SK-N-SH treated with all-trans-retinoic acid at 6 μM for 48 hours (cell line): ENCODE measurements around the gene AFTPH.

Source experiments
- ATAC-seq: fragments of 200-7000 bp; cut with Tn5 transposase; 3 replicates; pipeline ENCODE4 v1.9.1; 2020; ENCODE audit warnings: mild to moderate bottlenecking, moderate library complexity
- ARNTL ChIP-seq: fragments of 450-650 bp; formaldehyde crosslinking; IDR thresholded peaks from 2 replicates; pipeline ENCODE4 v1.5.0; 2020; ENCODE audit warnings: low read depth, mild to moderate bottlenecking, moderate library complexity, borderline replicate concordance
- BACH2 ChIP-seq: fragments of 250-450 bp; sonication (Bioruptor Pico); IDR thresholded peaks from 2 replicates; pipeline ENCODE4 v1.9.0; 2021; ENCODE audit warnings: mild to moderate bottlenecking, borderline replicate concordance
- CSDC2 ChIP-seq: fragments of 250-450 bp; sonication (Bioruptor Pico); IDR thresholded peaks from 2 replicates; pipeline ENCODE4 v1.5.0; 2020; ENCODE audit warnings: mild to moderate bottlenecking, moderate library complexity
- ESRRG ChIP-seq: fragments of 250-450 bp; sonication (Bioruptor Pico); IDR thresholded peaks from 2 replicates; pipeline ENCODE4 v1.6.1; 2021; ENCODE audit warnings: mild to moderate bottlenecking
- GLIS3 ChIP-seq: fragments of 250-450 bp; sonication (Bioruptor Pico); IDR thresholded peaks from 2 replicates; pipeline ENCODE4 v1.5.0; 2020; ENCODE audit warnings: mild to moderate bottlenecking, moderate library complexity
- ISL1 ChIP-seq: fragments of 250-450 bp; sonication (Bioruptor Pico); IDR thresholded peaks from 2 replicates; pipeline ENCODE4 v2.1.2; 2022; ENCODE audit warnings: mild to moderate bottlenecking, moderate library complexity
- PATZ1 ChIP-seq: fragments of 250-450 bp; sonication (Bioruptor Pico); IDR thresholded peaks from 2 replicates; pipeline ENCODE4 v1.8.0; 2020; ENCODE audit warnings: mild to moderate bottlenecking, moderate library complexity, borderline replicate concordance
- PPARA ChIP-seq: fragments of 250-450 bp; sonication (Bioruptor Pico); IDR thresholded peaks from 2 replicates; pipeline ENCODE4 v1.5.0; 2020; ENCODE audit warnings: mild to moderate bottlenecking, borderline replicate concordance
- RARB ChIP-seq: fragments of 250-450 bp; sonication (Bioruptor Pico); IDR thresholded peaks from 2 replicates; pipeline ENCODE4 v1.8.0; 2021; ENCODE audit warnings: mild to moderate bottlenecking, moderate library complexity
- TCF4 ChIP-seq: fragments of 250-450 bp; sonication (Bioruptor Pico); IDR thresholded peaks from 2 replicates; pipeline ENCODE4 v1.8.0; 2021; ENCODE audit warnings: mild to moderate bottlenecking, moderate library complexity, borderline replicate concordance
- TOX ChIP-seq: fragments of 250-450 bp; sonication (Bioruptor Pico); IDR thresholded peaks from 2 replicates; pipeline ENCODE4 v1.8.0; 2021; ENCODE audit warnings: mild to moderate bottlenecking, moderate library complexity, borderline replicate concordance
- TSHZ2 ChIP-seq: fragments of 250-450 bp; sonication (Bioruptor Pico); IDR thresholded peaks from 2 replicates; pipeline ENCODE4 v1.5.0; 2020; ENCODE audit warnings: mild to moderate bottlenecking, moderate library complexity
- ZC3H10 ChIP-seq: fragments of 250-450 bp; sonication (Bioruptor Pico); IDR thresholded peaks from 2 replicates; pipeline ENCODE4 v1.5.1; 2021; ENCODE audit warnings: mild to moderate bottlenecking, moderate library complexity
- ZFP3 ChIP-seq: fragments of 250-450 bp; sonication (Bioruptor Pico); IDR thresholded peaks from 2 replicates; pipeline ENCODE4 v1.5.0; 2020; ENCODE audit warnings: mild to moderate bottlenecking, moderate library complexity
- ZFP30 ChIP-seq: fragments of 450-650 bp; formaldehyde crosslinking; IDR thresholded peaks from 2 replicates; pipeline ENCODE4 v1.5.0; 2022; ENCODE audit warnings: mild to moderate bottlenecking, moderate library complexity
- ZNF565 ChIP-seq: fragments of 450-650 bp; formaldehyde crosslinking; conservative IDR thresholded peaks from 2 replicates; pipeline ENCODE4 v1.5.0; 2020; ENCODE audit warnings: low read depth, mild to moderate bottlenecking, moderate library complexity
- ZNF70 ChIP-seq: fragments of 450-650 bp; formaldehyde crosslinking; IDR thresholded peaks from 2 replicates; pipeline ENCODE4 v1.5.0; 2020; ENCODE audit warnings: mild to moderate bottlenecking, moderate library complexity
- ZNF8 ChIP-seq: fragments of 450-650 bp; formaldehyde crosslinking; IDR thresholded peaks from 2 replicates; pipeline ENCODE4 v1.5.0; 2020; ENCODE audit warnings: mild to moderate bottlenecking, moderate library complexity
- TF ChIP-seq, protein P1 (sequence below): fragments of 250-450 bp; sonication (Bioruptor Pico); IDR thresholded peaks from 2 replicates; pipeline ENCODE4 v1.5.1; 2020; ENCODE audit warnings: low read depth, mild to moderate bottlenecking, moderate library complexity

Gene AFTPH

DNA sequence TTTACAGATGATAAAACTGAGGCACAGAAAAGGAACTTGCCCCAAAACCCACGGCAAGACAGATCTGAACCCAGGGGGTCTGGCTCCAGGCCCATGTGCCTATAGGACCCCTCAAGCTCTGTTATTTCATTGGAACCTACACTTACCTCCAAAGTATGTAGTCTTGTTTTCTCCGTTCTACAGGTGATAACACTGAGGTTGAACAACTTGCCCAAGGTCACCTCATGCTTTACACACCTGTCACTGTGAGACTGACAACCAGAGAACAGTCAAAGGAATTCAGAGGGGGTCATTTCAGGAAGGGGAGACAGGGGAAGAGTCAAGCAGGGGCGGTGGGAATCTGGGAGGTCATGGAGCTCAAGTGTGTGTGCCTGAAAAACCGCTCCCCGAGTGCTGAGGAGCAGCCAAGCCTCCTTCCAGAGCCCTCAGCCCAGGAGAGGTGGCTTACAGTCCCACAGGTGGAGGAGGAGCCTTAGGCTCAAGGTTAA is 81.9 kb downstream of the AFTPH start (continued):
- TF ChIP-seq TOX (CRISPR knock-in tag), result no peak
- no peak for TF ChIP-seq ZNF70 (CRISPR knock-in tag)
- no peak for TF ChIP-seq ARNTL (CRISPR knock-in tag)
- TF ChIP-seq BACH2 (CRISPR knock-in tag), result no peak
- TF ChIP-seq ESRRG (CRISPR knock-in tag), result no peak
- TF ChIP-seq ZC3H10 (CRISPR knock-in tag), result no peak
- TF ChIP-seq TCF4 (CRISPR knock-in tag), result no peak
- no peak for TF ChIP-seq GLIS3

GRCh38 chr2:64606479-64607363 is 82.6 kb downstream of the AFTPH start:
- TF ChIP-seq BACH2 (CRISPR knock-in tag), result no peak
- ATAC-seq, result no peak

GRCh38 chr2:64607381-64608304 is 83.5 kb downstream of the AFTPH start:
- ATAC-seq, result no peak

DNA sequence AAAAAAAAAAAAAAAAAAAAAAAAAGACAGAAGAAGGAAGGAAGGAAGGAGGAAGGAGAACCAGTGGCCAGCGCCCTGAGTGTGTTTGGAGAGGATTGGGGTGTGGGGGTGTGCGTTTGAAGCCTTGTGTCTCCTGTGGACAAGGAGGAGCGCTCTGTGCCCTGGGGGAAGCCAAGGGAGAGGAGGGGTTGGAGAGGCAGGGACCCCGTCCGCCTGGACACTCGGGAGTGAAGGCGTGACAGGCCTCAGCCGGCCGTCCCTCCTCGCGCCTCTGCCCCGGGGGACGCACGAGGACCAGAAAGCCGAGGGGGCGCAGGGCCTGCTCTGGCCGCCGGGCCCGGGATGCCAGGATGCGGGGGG is 84.7 kb downstream of the AFTPH start:
- no peak for TF ChIP-seq PPARA (CRISPR knock-in tag)
- TF ChIP-seq ARNTL (CRISPR knock-in tag), result no peak
- no peak for TF ChIP-seq BACH2 (CRISPR knock-in tag)
- no peak for TF ChIP-seq TCF4 (CRISPR knock-in tag)
- TF ChIP-seq TSHZ2 (CRISPR knock-in tag), result no peak
- no peak for TF ChIP-seq RARB (CRISPR knock-in tag)
- no peak for TF ChIP-seq ESRRG (CRISPR knock-in tag)
- no peak for TF ChIP-seq ZNF70 (CRISPR knock-in tag)
- no peak for TF ChIP-seq ZC3H10 (CRISPR knock-in tag)
- TF ChIP-seq ZNF565 (CRISPR knock-in tag), result no peak
- TF ChIP-seq, protein P1, sequence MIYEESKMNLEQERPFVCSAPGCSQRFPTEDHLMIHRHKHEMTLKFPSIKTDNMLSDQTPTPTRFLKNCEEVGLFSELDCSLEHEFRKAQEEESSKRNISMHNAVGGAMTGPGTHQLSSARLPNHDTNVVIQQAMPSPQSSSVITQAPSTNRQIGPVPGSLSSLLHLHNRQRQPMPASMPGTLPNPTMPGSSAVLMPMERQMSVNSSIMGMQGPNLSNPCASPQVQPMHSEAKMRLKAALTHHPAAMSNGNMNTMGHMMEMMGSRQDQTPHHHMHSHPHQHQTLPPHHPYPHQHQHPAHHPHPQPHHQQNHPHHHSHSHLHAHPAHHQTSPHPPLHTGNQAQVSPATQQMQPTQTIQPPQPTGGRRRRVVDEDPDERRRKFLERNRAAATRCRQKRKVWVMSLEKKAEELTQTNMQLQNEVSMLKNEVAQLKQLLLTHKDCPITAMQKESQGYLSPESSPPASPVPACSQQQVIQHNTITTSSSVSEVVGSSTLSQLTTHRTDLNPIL (CRISPR knock-in tag), result no peak
- no peak for TF ChIP-seq GLIS3
- TF ChIP-seq CSDC2 (CRISPR knock-in tag), result no peak
- no peak for TF ChIP-seq ISL1 (CRISPR knock-in tag)
- TF ChIP-seq ZNF8, result no peak
- TF ChIP-seq PATZ1 (CRISPR knock-in tag), result no peak
- TF ChIP-seq, all 23 proteins: peak for 0
- no peak for ATAC-seq

More at GRCh38 chr2:64607381-64608304, 83.5 kb downstream of the AFTPH start:
- TF ChIP-seq ZFP3 (CRISPR knock-in tag) (no peak), ZFP30 (CRISPR knock-in tag) (no peak), ISL1 (CRISPR knock-in tag) (no peak)
